HCT116 (cell line): ENCODE data around the gene TIMM17B. TPM values are rescaled to one million over a fixed set of nuclear protein-coding genes. Genes with fewer than 3 reads are reported as not detected.

Source experiments
- ATAC-seq: fragments of 200-7000 bp; cut with Tn5 transposase; 2 replicates; pipeline ENCODE4 v1.9.1; 2020; ENCODE audit warnings: mild to moderate bottlenecking, moderate library complexity
- BruUV-seq: library from RNA; stranded (reverse); fragments of 400-500 nt; replicated peaks from 2 replicates; lab custom pipeline; 2021; lab: Mats Ljungman, UMichigan
- CTCF ChIA-PET: fragments of 300-600 bp; sonication (Branson Sonifier 250); formaldehyde crosslinking; loops from one replicate; lab custom pipeline; 2021; ENCODE audit warnings: antibody characterized with exemption; lab: Charles Lee
- POLR2A ChIA-PET: fragments of 300-600, 350-600 bp; sonication (Branson Sonifier 250); formaldehyde crosslinking; loops from one replicate; lab custom pipeline; 2021; ENCODE audit warnings: antibody characterized with exemption; lab: Charles Lee
- RAD21 ChIA-PET, 2 experiments: fragments of 300-600 bp; sonication (Branson Sonifier 250); formaldehyde crosslinking; loops; one replicate each; lab custom pipeline; 2023; ENCODE audit warnings: low total read pairs in 2 of 2; ENCODE audit not compliant: uncharacterized antibody in 2 of 2, unreplicated experiment in 2 of 2, low non-redundant PET in 1 of 2; lab: Charles Lee
- DNase-seq: peaks from one replicate; pipeline ENCODE4 v3.0.0-alpha.2; 2010; ENCODE audit warnings: low read depth, low spot score
- H2AFZ ChIP-seq: fragments of 200-600 bp; shearing (Covaris generic), sonication (generic); 2 replicates; pipeline ENCODE4 v1.6.1; 2017; ENCODE audit warnings: low read depth, mixed run types, mixed read lengths, antibody characterized with exemption, low read length; ENCODE audit not compliant: poor library complexity, severe bottlenecking
- H3K27ac ChIP-seq: 2 replicates; pipeline ENCODE4 v1.5.1; 2012; ENCODE audit warnings: low read depth, low read length
- H3K27me3 ChIP-seq: fragments of 200-600 bp; sonication (generic); 2 replicates; pipeline ENCODE4 v1.6.1; 2016; ENCODE audit warnings: mixed run types, low read length, mixed read lengths; ENCODE audit not compliant: insufficient read depth
- H3K36me3 ChIP-seq, 2 experiments: fragments of 200-500 bp in 1 of 2; fragments of 200-600 bp in 1 of 2; sonication (Bioruptor generic) in 1 of 2; sonication (generic) in 1 of 2; 2 replicates each; pipeline versions ENCODE4 v1.5.1 to v1.6.1; 2014 to 2016; ENCODE audit warnings: low read length in 2 of 2, inconsistent platforms in 1 of 2, mixed read lengths in 1 of 2, mixed run types in 1 of 2; ENCODE audit not compliant: insufficient read depth in 2 of 2, control insufficient read depth in 1 of 2
- H3K4me1 ChIP-seq, 2 experiments: fragments of 200-600 bp in 1 of 2; sonication (generic) in 1 of 2; 2 replicates each; pipeline versions ENCODE4 v1.5.1 to v1.6.1; 2012 to 2017; ENCODE audit warnings: low read length in 2 of 2, inconsistent platforms in 1 of 2, mild to moderate bottlenecking in 1 of 2, mixed read lengths in 1 of 2, mixed run types in 1 of 2, moderate library complexity in 1 of 2; ENCODE audit not compliant: insufficient read depth in 2 of 2, control insufficient read depth in 1 of 2
- H3K4me2 ChIP-seq: fragments of 200-600 bp; sonication (generic); 2 replicates; pipeline ENCODE4 v1.6.1; 2017; ENCODE audit warnings: mixed run types, low read length, mixed read lengths
- H3K4me3 ChIP-seq, 2 experiments: fragments of 200-600 bp in 1 of 2; sonication (generic) in 1 of 2; replicated peaks in 1 of 2; 2 replicates each; pipeline ENCODE4 v1.5.1; 2011 to 2016; ENCODE audit warnings: low read length in 2 of 2, control low read depth in 1 of 2, low read depth in 1 of 2, mild to moderate bottlenecking in 1 of 2, mixed read lengths in 1 of 2, mixed run types in 1 of 2
- H3K79me2 ChIP-seq: fragments of 200-600 bp; sonication (generic); 2 replicates; pipeline ENCODE4 v1.6.1; 2017; ENCODE audit warnings: mild to moderate bottlenecking, mixed run types, low read length, moderate library complexity, mixed read lengths; ENCODE audit not compliant: insufficient read depth
- H3K9ac ChIP-seq: fragments of 200-600 bp; sonication (generic); 2 replicates; pipeline ENCODE4 v1.6.1; 2016; ENCODE audit warnings: low read length, mixed read lengths
- H3K9me2 ChIP-seq: fragments of 200-600 bp; sonication (generic), shearing (Covaris generic); 2 replicates; pipeline ENCODE4 v1.6.1; 2017; ENCODE audit warnings: mixed run types, mild to moderate bottlenecking, moderate library complexity; ENCODE audit not compliant: insufficient read depth
- H3K9me3 ChIP-seq, 2 experiments: fragments of 200-500 bp in 1 of 2; fragments of 200-600 bp in 1 of 2; sonication (Bioruptor generic) in 1 of 2; sonication (generic) in 1 of 2; 2 replicates each; pipeline ENCODE4 v1.6.1; 2014 to 2017; ENCODE audit warnings: low read length in 2 of 2, mixed read lengths in 2 of 2, inconsistent platforms in 1 of 2, low read depth in 1 of 2, mild to moderate bottlenecking in 1 of 2, mixed run types in 1 of 2, moderate library complexity in 1 of 2; ENCODE audit not compliant: control insufficient read depth in 1 of 2, insufficient read depth in 1 of 2
- H4K20me1 ChIP-seq: fragments of 200-600 bp; sonication (generic), shearing (Covaris generic); 2 replicates; pipeline ENCODE4 v1.6.1; 2017; ENCODE audit warnings: mixed run types, mild to moderate bottlenecking, moderate library complexity; ENCODE audit not compliant: insufficient read depth
- ATF3 ChIP-seq: IDR thresholded peaks from 2 replicates; pipeline ENCODE4 v1.6.1; 2012
- CBX3 ChIP-seq: IDR thresholded peaks from 2 replicates; pipeline ENCODE4 v1.6.1; 2012; ENCODE audit warnings: low read depth
- CEBPB ChIP-seq: IDR thresholded peaks from 2 replicates; pipeline ENCODE4 v1.6.1; 2012; ENCODE audit warnings: low read depth
- CTCF ChIP-seq, 3 experiments: fragments of 200-600 bp in 1 of 3; sonication (generic) in 1 of 3; IDR thresholded peaks in 2 of 3; conservative IDR thresholded peaks in 1 of 3; 2 replicates each; pipeline ENCODE4 v1.5.1; 2012 to 2017; ENCODE audit warnings: low read depth in 2 of 3, low read length in 2 of 3, antibody characterized with exemption in 1 of 3, borderline replicate concordance in 1 of 3, control low read depth in 1 of 3, mild to moderate bottlenecking in 1 of 3, mixed read lengths in 1 of 3, mixed run types in 1 of 3, moderate library complexity in 1 of 3; ENCODE audit not compliant: insufficient read depth in 1 of 3
- ELF1 ChIP-seq: IDR thresholded peaks from 2 replicates; pipeline ENCODE4 v1.6.1; 2012; ENCODE audit warnings: low read depth, borderline replicate concordance
- EZH2 ChIP-seq: fragments of 200-600 bp; sonication (generic); IDR thresholded peaks from 2 replicates; pipeline ENCODE4 v1.6.1; 2017; ENCODE audit warnings: antibody characterized with exemption, mixed run types
- EZH2phosphoT487 ChIP-seq: fragments of 200-600 bp; IDR thresholded peaks from 2 replicates; pipeline ENCODE4 v1.6.1; 2018; ENCODE audit warnings: antibody characterized with exemption, borderline replicate concordance
- FOSL1 ChIP-seq: IDR thresholded peaks from 2 replicates; pipeline ENCODE4 v1.6.1; 2012; ENCODE audit warnings: low read depth
- JUND ChIP-seq: IDR thresholded peaks from 2 replicates; pipeline ENCODE4 v1.6.1; 2012
- MAX ChIP-seq: IDR thresholded peaks from 2 replicates; pipeline ENCODE4 v1.6.1; 2012
- POLR2AphosphoS5 ChIP-seq: IDR thresholded peaks from 2 replicates; pipeline ENCODE4 v1.6.1; 2011; ENCODE audit warnings: mild to moderate bottlenecking, low read depth, low read length, moderate library complexity
- RAD21 ChIP-seq: IDR thresholded peaks from 2 replicates; pipeline ENCODE4 v1.6.1; 2012; ENCODE audit warnings: low read depth, mild to moderate bottlenecking
- REST ChIP-seq: IDR thresholded peaks from 2 replicates; pipeline ENCODE4 v1.6.1; 2012; ENCODE audit warnings: low read depth
- SIN3A ChIP-seq: IDR thresholded peaks from 2 replicates; pipeline ENCODE4 v1.6.1; 2012; ENCODE audit warnings: low read depth
- SRF ChIP-seq: IDR thresholded peaks from 2 replicates; pipeline ENCODE4 v1.6.1; 2012; ENCODE audit warnings: low read depth
- TCF7L2 ChIP-seq: IDR thresholded peaks from 2 replicates; pipeline ENCODE4 v1.7.0; 2011; ENCODE audit warnings: borderline replicate concordance, inconsistent platforms; ENCODE audit not compliant: insufficient read depth, insufficient read length; ENCODE audit errors: extremely low read depth
- YY1 ChIP-seq: IDR thresholded peaks from 2 replicates; pipeline ENCODE4 v1.6.1; 2011; ENCODE audit warnings: low read length, low read depth, moderate library complexity, mild to moderate bottlenecking; ENCODE audit not compliant: insufficient replicate concordance; ENCODE audit errors: extremely low read depth
- ZBTB33 ChIP-seq: IDR thresholded peaks from 2 replicates; pipeline ENCODE4 v1.6.1; 2011; ENCODE audit warnings: mild to moderate bottlenecking, low read length, moderate library complexity; ENCODE audit not compliant: insufficient replicate concordance; ENCODE audit errors: extremely low read depth
- intact Hi-C: fragments of 100-400 bp; cut with micrococcal nuclease; formaldehyde crosslinking; loops from 2 replicates; pipeline ENCODE4 v1.10.0; 2022
- total RNA-seq: library from RNA; stranded (reverse); gene quantifications from one replicate; pipeline ENCODE4 v1.2.1, GENCODE V29; 2021; ENCODE audit not compliant: unreplicated experiment

The TIMM17B gene
- total RNA-seq, 1 experiment from 2014 or later = 41.7 TPM

- Histone ChIP-seq H3K9me3 (no peaks in the 10 kb centered on the region), H4K20me1 (no peaks in the 10 kb centered on the region), H3K4me2 (no peak overlapping the region), H3K9ac (no peak overlapping the region), H3K4me1 (peaks cover 5 to 32% of the 10 kb centered on the region in 2 experiments), H2AFZ (no peak overlapping the region), H3K27me3 (no peaks in the 10 kb centered on the region), H3K27ac (no peak overlapping the region), H3K36me3 (peaks cover 7 to 12% of the 10 kb centered on the region in 2 experiments; a peak in 3 of 4 replicates), H3K79me2 (peaks cover 48% of the 10 kb centered on the region), H3K4me3 (no peak overlapping the region), H3K9me2 (no peaks in the 10 kb centered on the region)
- DNase-seq (no peak), ATAC-seq (no peak)
- RAD21 ChIA-PET = no interaction called here
- intact Hi-C loops = loop anchor here (5.0 kb wide), 1 partner anchor 153 kb away; the partner anchor contains the start of gene GLOD5
- TF ChIP-seq ZBTB33 (no peak), REST (no peak), RAD21 (no peak), FOSL1 (no peak), EZH2phosphoT487 (no peak), POLR2AphosphoS5 (no peak), MAX (no peak), CEBPB (no peak), CTCF (IDR thresholded peaks at IDR 0.05 in 2 of 3, conservative IDR thresholded peaks at IDR 0.05 in 1 of 3; ENCODE audit: borderline replicate concordance in 1 of 3, insufficient read depth in 1 of 3, low read depth in 2 of 3, low read length in 2 of 3) (no peak), SIN3A (no peak), YY1 (no peak), ELF1 (no peak), ATF3 (no peak), JUND (no peak), TCF7L2 (no peak), SRF (no peak), EZH2 (no peak), CBX3 (no peak)
- POLR2A ChIA-PET = no interaction called here
- CTCF ChIA-PET = no interaction called here
- BruUV-seq = no TSS peak
These were observed 17.3 kb upstream of the TIMM17B start for GRCh38 chrX:48914593-48915493.
